Kidney epithelial cell (primary cell): ENCODE data around the gene CPLX4. TPM values are rescaled to one million over a fixed set of nuclear protein-coding genes. Genes with fewer than 3 reads are reported as not detected.
"Not testable (repeated sequence)": the region's sequence is repeated elsewhere in the genome, so short reads cannot be mapped to it uniquely, and the experiment has no call there.

ENCODE experiments used
- DNase-seq: peaks from one replicate; pipeline ENCODE4 v3.0.0-alpha.2; 2010; ENCODE audit warnings: low read depth
- H3K27me3 ChIP-seq: 2 replicates; pipeline ENCODE4 v1.6.0; 2011; ENCODE audit warnings: low read length; ENCODE audit not compliant: control insufficient read depth, insufficient read depth
- H3K36me3 ChIP-seq: 2 replicates; pipeline ENCODE4 v1.5.1; 2011; ENCODE audit warnings: low read length; ENCODE audit not compliant: control insufficient read depth, insufficient read depth
- H3K4me3 ChIP-seq: 2 replicates; pipeline ENCODE4 v1.5.1; 2011; ENCODE audit warnings: low read depth, mild to moderate bottlenecking, control low read depth, low read length
- total RNA-seq: library from RNA; depleted of rRNA; stranded (reverse); fragments of >200 nt; gene quantifications from 2 replicates; pipeline ENCODE4 v1.2.3, GENCODE V29; 2015
- TF ChIP-seq, protein P1 (sequence below): IDR thresholded peaks from 2 replicates; pipeline ENCODE4 v1.5.1; 2011; ENCODE audit warnings: mild to moderate bottlenecking, moderate library complexity, low read length, control low read depth, inconsistent platforms; ENCODE audit not compliant: insufficient read depth, poor library complexity, severe bottlenecking

CPLX4 gene
- total RNA-seq, 1 donor from 2014 or later = not detected

DNA sequence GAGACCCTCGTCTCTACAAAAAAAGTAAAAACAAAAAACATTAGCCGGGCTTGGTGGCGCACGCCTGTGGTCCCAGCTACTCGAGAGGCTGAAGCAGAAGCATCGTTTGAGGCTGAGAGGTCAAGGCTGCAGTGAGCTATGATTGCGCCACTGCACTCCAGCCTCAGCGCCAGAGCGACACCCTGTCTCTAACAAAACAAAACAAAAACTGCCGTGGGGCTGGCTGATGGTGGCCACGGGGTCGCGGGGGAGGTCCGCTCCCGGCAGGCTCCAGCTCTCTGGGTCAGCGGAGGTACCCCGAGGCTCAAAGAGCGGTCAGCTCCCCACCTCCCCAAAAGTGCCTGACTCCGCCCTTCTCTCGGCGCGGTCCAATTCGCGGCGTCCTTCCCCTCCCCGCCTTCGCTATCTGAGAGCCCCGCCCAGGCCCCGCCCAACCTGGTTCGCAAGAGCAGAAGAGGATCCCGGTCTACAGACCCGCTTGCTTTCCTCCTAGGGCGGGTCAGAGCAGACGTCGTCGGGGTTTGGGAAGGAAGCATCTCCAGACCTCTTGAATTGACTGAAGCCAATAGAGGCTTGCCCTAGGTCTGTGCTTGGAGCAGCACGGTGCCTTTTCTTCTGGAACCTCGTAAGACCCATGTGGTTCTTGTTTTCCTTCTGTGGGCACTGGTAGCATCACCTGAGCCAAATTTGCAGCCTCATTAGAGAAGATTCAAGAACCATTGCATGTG is 53.0 kb downstream of the CPLX4 start:
- Histone ChIP-seq H3K36me3 (no peaks in the 10 kb centered on the region), H3K4me3 (no peak overlapping the region), H3K27me3 (peaks cover 70% of the 10 kb centered on the region)
- DNase-seq = no peak
- TF ChIP-seq, protein P1, sequence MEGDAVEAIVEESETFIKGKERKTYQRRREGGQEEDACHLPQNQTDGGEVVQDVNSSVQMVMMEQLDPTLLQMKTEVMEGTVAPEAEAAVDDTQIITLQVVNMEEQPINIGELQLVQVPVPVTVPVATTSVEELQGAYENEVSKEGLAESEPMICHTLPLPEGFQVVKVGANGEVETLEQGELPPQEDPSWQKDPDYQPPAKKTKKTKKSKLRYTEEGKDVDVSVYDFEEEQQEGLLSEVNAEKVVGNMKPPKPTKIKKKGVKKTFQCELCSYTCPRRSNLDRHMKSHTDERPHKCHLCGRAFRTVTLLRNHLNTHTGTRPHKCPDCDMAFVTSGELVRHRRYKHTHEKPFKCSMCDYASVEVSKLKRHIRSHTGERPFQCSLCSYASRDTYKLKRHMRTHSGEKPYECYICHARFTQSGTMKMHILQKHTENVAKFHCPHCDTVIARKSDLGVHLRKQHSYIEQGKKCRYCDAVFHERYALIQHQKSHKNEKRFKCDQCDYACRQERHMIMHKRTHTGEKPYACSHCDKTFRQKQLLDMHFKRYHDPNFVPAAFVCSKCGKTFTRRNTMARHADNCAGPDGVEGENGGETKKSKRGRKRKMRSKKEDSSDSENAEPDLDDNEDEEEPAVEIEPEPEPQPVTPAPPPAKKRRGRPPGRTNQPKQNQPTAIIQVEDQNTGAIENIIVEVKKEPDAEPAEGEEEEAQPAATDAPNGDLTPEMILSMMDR = no peak

GRCh38 chr18:59264651-59265245 is 53.7 kb downstream of the CPLX4 start:
- TF ChIP-seq, protein P1 = no peak
- Histone ChIP-seq H3K4me3 (no peak overlapping the region), H3K36me3 (no peaks in the 10 kb centered on the region), H3K27me3 (peaks cover 64% of the 10 kb centered on the region)
- DNase-seq = no peak

DNA sequence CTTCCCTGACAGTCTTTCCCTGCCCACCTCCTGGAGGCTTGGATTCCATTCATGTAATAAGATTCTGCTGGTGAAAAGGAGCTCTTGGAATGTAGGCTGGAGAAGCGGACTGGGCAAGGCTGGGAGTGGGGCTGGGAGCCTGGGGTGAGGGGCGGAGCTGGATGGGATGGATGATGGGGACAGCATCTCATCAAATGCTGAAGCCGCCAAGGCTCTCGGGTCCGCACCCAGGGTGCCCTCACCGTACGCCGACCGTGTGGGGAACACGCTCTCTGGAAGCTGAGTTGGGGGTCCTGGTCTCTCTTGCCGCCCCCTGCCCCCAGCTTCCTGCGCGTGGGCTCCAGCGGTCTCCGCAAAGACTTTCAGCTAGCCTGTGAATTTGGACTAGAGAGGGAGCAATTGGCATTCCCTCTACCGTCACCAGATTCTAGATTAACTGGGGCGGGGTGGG is 54.3 kb downstream of the CPLX4 start:
- TF ChIP-seq, protein P1 = no peak
- no peak for DNase-seq
- Histone ChIP-seq H3K4me3 (no peak overlapping the region), H3K27me3 (peaks cover 59% of the 10 kb centered on the region), H3K36me3 (no peaks in the 10 kb centered on the region)

GRCh38 chr18:59263661-59264060 is 54.8 kb downstream of the CPLX4 start:
- no peak for DNase-seq
- no peak overlapping the region for H3K4me3 ChIP-seq
- H3K27me3 ChIP-seq = peaks cover 55% of the 10 kb centered on the region
- no peaks in the 10 kb centered on the region for H3K36me3 ChIP-seq
- TF ChIP-seq, protein P1 = no peak

DNA sequence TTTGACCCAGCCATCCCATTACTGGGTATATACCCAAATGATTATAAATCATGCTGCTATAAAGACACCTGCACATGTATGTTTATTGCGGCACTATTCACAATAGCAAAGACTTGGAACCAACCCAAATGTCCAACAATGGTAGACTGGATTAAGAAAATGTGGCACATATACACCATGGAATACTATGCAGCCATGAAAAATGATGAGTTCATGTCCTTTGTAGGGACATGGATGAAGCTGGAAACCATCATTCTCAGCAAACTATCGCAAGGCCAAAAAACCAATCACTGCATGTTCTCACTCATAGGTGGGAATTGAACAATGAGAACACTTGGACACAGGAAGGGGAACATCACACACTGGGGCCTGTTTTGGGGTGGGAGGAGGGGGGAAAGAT is 56.2 kb downstream of the CPLX4 start:
- H3K27me3 ChIP-seq = peaks cover 41% of the 10 kb centered on the region
- H3K36me3 ChIP-seq, H3K4me3 ChIP-seq, DNase-seq: not testable (repeated sequence)

- H3K4me3 ChIP-seq, DNase-seq: not testable (repeated sequence)
- peaks cover 37% of the 10 kb centered on the region for H3K27me3 ChIP-seq
These were observed 56.6 kb downstream of the CPLX4 start for GRCh38 chr18:59261842-59262241.

DNA sequence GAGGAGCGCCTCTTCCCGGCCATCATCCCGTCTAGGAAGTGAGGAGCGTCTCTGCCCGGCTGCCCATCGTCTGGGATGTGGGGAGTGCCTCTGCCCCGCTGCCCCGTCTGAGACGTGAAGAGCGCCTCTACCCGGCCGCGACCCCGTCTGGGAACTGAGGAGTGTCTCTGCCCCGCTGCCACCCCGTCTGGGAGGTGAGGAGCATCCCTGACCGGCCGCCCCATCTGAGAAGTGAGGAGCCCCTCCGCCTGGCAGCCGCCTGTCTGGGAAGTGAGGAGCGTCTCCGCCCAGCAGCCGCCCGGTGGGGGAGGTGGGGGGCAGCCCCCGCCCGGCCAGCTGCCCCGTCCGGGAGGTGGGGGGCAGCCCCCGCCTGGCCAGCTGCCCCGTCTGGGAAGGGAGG is 63.0 kb downstream of the CPLX4 start:
- DNase-seq, H3K27me3 ChIP-seq, H3K36me3 ChIP-seq, H3K4me3 ChIP-seq: not testable (repeated sequence)

More at GRCh38 chr18:59261842-59262241, 56.6 kb downstream of the CPLX4 start:
- not testable (repeated sequence) for H3K36me3 ChIP-seq
